Left ventricle myocardium inferior (tissue), 1 donor: ENCODE results near the gene CCR9. TPM values are rescaled to one million over a fixed set of nuclear protein-coding genes. Genes with fewer than 3 reads are reported as not detected.

Experiments
- DNase-seq: peaks from one replicate; pipeline ENCODE4 v3.0.0-alpha.2; 2020
- H3K27ac ChIP-seq: fragments of 200-600 bp; replicated peaks from 2 replicates; pipeline ENCODE4 v1.8.0; 2021
- H3K27me3 ChIP-seq: fragments of 200-600 bp; 2 replicates; pipeline ENCODE4 v1.8.0; 2021; ENCODE audit warnings: low read depth
- H3K36me3 ChIP-seq: fragments of 200-600 bp; 2 replicates; pipeline ENCODE4 v1.8.0; 2021
- H3K4me1 ChIP-seq: fragments of 200-600 bp; 2 replicates; pipeline ENCODE4 v1.8.0; 2021
- H3K4me3 ChIP-seq: fragments of 200-600 bp; 2 replicates; pipeline ENCODE4 v1.8.0; 2021; ENCODE audit warnings: mild to moderate bottlenecking, moderate library complexity
- H3K9me3 ChIP-seq: fragments of 200-600 bp; replicated peaks from 2 replicates; pipeline ENCODE4 v1.8.0; 2021
- CTCF ChIP-seq: fragments of 200-600 bp; IDR thresholded peaks from 2 replicates; pipeline ENCODE4 v1.8.0; 2021; ENCODE audit warnings: antibody characterized with exemption, mild to moderate bottlenecking, borderline replicate concordance
- intact Hi-C: fragments of 100-400 bp; cut with micrococcal nuclease; formaldehyde crosslinking; loops from one replicate; pipeline ENCODE4 v1.11.0; 2022
- total RNA-seq: library from RNA; stranded (reverse); fragmentation: NEBNext Ultra II Directional; extraction: Animal tissue kit (Norgen Biotek cat#: 25700); gene quantifications from one replicate; pipeline ENCODE4 v1.2.1, GENCODE V29; 2021
- donor health status: DM: no; HTN: yes; CAD: no; lungs with severe emphysema.

The CCR9 gene
- total RNA-seq, 1 donor from 2014 or later = not detected

DNA sequence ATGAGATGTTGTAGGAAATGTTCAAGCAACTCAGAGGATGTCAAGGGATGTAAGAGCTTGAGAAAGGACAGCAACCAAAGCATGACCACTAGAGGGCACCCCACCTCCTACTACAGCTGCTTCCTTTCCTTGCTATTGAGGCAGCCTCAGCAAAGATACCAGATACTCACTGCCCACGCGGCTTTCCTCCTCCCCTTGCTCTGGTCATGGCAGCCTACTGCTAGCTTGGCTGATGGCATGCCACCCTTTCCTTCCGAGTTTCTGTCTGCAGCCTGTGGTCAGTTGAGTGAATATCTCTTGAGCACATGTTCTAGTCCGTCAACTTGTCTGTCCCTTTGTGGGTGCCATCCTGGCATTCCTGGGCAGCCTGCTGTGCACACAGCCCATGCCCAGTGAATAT is 52.5 kb downstream of the CCR9 start:
- intact Hi-C loops = loop anchor here (2.0 kb wide), 1 partner anchor 140 kb away; no protein-coding TSS in a partner anchor
- Histone ChIP-seq H3K27ac (peak overlapping the region; percentile 14), H3K4me1 (peaks cover 63% of the 10 kb centered on the region), H3K9me3 (no peaks in the 10 kb centered on the region), H3K4me3 (no peak overlapping the region), H3K27me3 (no peaks in the 10 kb centered on the region), H3K36me3 (peaks cover 39% of the 10 kb centered on the region)
- peak; percentile 93 for TF ChIP-seq CTCF
- peak; percentile 73 for DNase-seq

- intact Hi-C loops = loop anchor here (2.0 kb wide), 1 partner anchor 139 kb away; no protein-coding TSS in a partner anchor
- Histone ChIP-seq H3K36me3 (peaks cover 34% of the 10 kb centered on the region), H3K27ac (peak overlapping the region; percentile 14), H3K9me3 (no peaks in the 10 kb centered on the region), H3K27me3 (no peaks in the 10 kb centered on the region), H3K4me3 (no peak overlapping the region), H3K4me1 (peaks cover 58% of the 10 kb centered on the region)
- no peak for TF ChIP-seq CTCF
- DNase-seq = no peak
These were observed 53.0 kb downstream of the CCR9 start for GRCh38 chr3:45939341-45939771.

- H3K9me3 ChIP-seq = no peaks in the 10 kb centered on the region
- DNase-seq = no peak
- H3K4me3 ChIP-seq = no peak overlapping the region
- TF ChIP-seq CTCF = no peak
- peaks cover 50% of the 10 kb centered on the region for H3K4me1 ChIP-seq
- peaks cover 35% of the 10 kb centered on the region for H3K36me3 ChIP-seq
- no peak overlapping the region for H3K27ac ChIP-seq
- no peaks in the 10 kb centered on the region for H3K27me3 ChIP-seq
- intact Hi-C loops = no loop called here
These were observed 53.8 kb downstream of the CCR9 start for GRCh38 chr3:45940004-45940780.

DNA sequence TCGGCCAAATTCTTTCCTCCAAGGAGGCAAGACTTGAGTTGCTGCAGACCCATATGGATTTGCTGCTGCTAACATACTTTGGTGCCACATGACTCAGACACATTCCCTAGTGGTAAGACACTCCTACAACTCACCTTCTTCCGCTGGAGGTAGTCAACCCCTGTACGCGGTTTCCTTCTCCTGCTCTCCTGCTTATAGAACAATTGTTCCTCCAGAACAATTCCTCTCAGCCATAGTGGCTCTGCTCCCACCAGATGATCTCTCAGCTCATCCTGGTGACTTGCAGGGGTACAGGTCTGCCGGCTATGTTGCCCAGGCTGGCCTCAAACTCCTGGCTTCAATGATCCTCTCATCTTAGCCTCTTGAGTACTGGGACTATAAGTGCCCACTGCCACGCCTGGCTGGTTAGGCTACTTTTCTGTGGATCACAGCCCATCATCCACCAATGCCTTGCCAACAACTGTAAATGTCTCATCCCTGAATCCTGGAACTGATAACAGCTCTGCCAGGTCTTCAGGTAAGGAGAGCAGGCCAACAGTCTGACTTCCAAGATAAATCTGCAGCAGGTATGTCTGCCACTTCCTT is 54.5 kb downstream of the CCR9 start:
- no peak for DNase-seq
- Histone ChIP-seq H3K9me3 (no peaks in the 10 kb centered on the region), H3K27ac (no peak overlapping the region), H3K36me3 (peaks cover 35% of the 10 kb centered on the region), H3K4me3 (no peak overlapping the region), H3K4me1 (peaks cover 43% of the 10 kb centered on the region), H3K27me3 (no peaks in the 10 kb centered on the region)
- no peak for TF ChIP-seq CTCF
- intact Hi-C loops = no loop called here

DNA sequence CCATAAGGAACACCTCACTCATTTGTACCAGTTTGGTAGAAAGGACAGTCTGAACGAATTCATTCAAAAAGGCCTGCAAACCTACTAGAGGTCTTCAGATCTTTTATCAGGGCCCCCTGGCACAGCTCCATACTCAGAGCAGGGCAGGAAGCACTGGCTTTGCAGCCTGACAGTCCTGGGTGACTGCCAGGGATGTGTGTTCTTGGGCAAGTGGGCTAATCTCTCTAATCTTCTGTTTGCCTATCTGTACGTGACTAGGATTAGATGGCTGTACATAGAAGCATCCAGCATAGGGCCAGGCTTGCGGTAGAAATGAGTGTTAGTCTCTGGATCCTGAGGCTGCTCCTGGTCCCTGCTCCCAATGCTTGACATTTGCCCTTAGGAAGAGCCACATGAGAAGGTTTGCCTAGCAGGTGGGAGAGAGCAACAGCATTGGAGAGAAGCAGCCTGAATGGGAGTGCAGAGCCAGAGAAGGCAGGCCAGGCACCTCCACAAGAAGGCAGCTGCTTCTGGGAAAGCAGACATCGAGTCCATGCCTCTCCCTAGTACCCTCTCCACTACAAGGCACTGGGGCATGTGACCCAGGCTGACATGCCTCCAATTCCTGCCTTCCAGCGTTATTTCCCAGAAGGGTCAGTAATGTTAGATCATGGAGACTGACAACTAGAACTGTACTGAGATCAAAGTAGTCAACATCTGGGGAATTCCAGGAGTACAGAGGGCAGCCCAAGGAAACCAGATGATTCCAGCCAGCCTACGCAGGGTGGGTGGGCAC is 55.9 kb downstream of the CCR9 start:
- H3K4me3 ChIP-seq = no peak overlapping the region
- TF ChIP-seq CTCF = no peak
- H3K36me3 ChIP-seq = peaks cover 35% of the 10 kb centered on the region
- H3K27me3 ChIP-seq = no peaks in the 10 kb centered on the region
- H3K4me1 ChIP-seq = peaks cover 42% of the 10 kb centered on the region
- DNase-seq = no peak
- intact Hi-C loops = no loop called here
- H3K9me3 ChIP-seq = no peaks in the 10 kb centered on the region
- peak overlapping the region; percentile 42 for H3K27ac ChIP-seq
